ENCODE data around the gene AFAP1.

The AFAP1 gene

DNA sequence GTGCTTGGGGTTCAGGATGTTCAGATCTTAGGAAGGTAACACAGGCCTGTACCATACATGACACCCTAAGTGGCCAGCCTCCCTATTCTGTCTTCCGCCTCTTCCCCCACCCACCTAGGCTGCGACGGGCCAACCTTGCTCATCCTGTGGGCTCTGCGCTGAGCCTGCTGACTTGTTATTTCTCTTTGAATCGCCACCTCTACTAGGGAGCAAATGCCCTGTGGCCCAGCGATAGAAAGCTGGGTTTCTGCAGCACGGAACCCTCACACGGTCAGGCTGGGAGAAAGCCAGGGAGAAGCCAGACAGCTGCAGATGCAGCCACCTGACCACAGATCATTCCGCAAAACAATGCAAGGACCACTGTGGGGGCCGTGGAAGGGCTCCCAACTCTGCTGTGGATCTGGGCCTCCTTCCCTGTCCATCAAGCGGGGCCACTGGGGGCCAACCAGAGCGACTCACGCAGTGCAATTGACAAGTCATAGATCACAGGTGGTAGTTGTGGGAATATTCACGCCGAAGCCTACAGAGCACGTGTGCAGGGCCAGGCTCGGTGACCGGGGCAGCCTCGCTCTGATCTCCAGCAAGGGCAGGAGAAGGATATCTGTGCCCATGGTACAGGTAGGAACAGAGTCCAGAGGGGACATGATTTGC lies 227.5 kb downstream of the AFAP1 start:
- no peaks in the 10 kb centered on the region for H3K27me3 ChIP-seq (ENCODE audit: insufficient read depth, low read length, poor library complexity, severe bottlenecking)
- H2AFZ ChIP-seq (ENCODE audit: low read length) = no peak overlapping the region
- no peak overlapping the region for H3K4me2 ChIP-seq (ENCODE audit: low read depth, low read length, poor library complexity, severe bottlenecking)
- H3K79me2 ChIP-seq (ENCODE audit: insufficient read depth, low read length) = no peaks in the 10 kb centered on the region
- H3K9ac ChIP-seq (ENCODE audit: low read depth, low read length, poor library complexity, severe bottlenecking) = no peak overlapping the region
- no peaks in the 10 kb centered on the region for H4K20me1 ChIP-seq (ENCODE audit: insufficient read depth, low read length, poor library complexity, severe bottlenecking)
- H3K4me3 ChIP-seq (ENCODE audit: low read length, poor library complexity, severe bottlenecking) = no peak overlapping the region
- peaks cover 6% of the 10 kb centered on the region; the same call in 1 of the 2 replicates for H3K9me3 ChIP-seq (ENCODE audit: insufficient read depth, low read depth, low read length)
- TF ChIP-seq EZH2phosphoT487 (IDR thresholded peaks at IDR 0.05; ENCODE audit: borderline replicate concordance) = no peak
- TF ChIP-seq, protein P1, sequence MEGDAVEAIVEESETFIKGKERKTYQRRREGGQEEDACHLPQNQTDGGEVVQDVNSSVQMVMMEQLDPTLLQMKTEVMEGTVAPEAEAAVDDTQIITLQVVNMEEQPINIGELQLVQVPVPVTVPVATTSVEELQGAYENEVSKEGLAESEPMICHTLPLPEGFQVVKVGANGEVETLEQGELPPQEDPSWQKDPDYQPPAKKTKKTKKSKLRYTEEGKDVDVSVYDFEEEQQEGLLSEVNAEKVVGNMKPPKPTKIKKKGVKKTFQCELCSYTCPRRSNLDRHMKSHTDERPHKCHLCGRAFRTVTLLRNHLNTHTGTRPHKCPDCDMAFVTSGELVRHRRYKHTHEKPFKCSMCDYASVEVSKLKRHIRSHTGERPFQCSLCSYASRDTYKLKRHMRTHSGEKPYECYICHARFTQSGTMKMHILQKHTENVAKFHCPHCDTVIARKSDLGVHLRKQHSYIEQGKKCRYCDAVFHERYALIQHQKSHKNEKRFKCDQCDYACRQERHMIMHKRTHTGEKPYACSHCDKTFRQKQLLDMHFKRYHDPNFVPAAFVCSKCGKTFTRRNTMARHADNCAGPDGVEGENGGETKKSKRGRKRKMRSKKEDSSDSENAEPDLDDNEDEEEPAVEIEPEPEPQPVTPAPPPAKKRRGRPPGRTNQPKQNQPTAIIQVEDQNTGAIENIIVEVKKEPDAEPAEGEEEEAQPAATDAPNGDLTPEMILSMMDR (conservative IDR thresholded peaks at IDR 0.05; ENCODE audit: low read length) = no peak
- no peaks in the 10 kb centered on the region for H3K9me2 ChIP-seq (replicated peaks; ENCODE audit: low read depth, low read length)
- no peaks in the 10 kb centered on the region for H3K4me1 ChIP-seq (ENCODE audit: insufficient read depth, low read length, poor library complexity, severe bottlenecking)
- H3F3A ChIP-seq (ENCODE audit: low read depth) = no peaks in the 10 kb centered on the region
- H3K36me3 ChIP-seq (ENCODE audit: insufficient read depth, low read length) = no peaks in the 10 kb centered on the region

DNA sequence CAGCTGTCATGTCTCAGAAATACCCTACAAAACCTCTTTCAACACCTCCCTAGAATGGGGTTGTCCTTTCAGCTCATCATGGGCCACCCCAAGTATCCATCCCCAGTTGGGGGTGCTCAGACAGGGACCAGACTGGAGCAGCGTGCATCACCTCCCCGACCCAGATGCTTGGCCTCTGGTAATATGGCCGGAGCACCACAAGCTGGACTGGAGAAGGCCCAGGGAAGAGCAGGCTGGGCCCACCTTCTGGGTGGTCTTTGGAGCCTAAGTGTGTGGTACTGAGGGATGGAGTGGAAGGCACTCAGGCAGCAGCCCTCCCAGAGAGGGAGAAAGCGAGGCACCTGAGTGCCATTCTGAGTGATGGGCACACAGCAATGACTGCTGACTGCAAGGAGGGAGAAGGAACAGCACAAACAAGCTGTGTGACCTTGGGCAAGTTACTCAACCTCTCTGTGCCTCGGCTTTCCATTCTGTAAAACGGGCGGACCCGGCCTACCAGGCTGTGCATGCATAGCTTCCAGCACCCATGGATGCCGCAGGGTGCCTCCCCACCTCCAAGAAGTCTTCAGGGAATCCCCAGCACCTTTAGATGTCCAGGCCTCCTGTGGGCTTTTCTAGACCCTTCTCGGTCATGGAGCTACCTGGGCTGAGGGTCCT lies 228.2 kb downstream of the AFAP1 start:
- no peaks in the 10 kb centered on the region for H3K27me3 ChIP-seq (ENCODE audit: insufficient read depth, low read length, poor library complexity, severe bottlenecking)
- no peak overlapping the region for H2AFZ ChIP-seq (ENCODE audit: low read length)
- no peaks in the 10 kb centered on the region for H3K9me2 ChIP-seq (replicated peaks; ENCODE audit: low read depth, low read length)
- no peaks in the 10 kb centered on the region for H3K36me3 ChIP-seq (ENCODE audit: insufficient read depth, low read length)
- H3F3A ChIP-seq (ENCODE audit: low read depth) = no peaks in the 10 kb centered on the region
- H3K9me3 ChIP-seq (ENCODE audit: insufficient read depth, low read depth, low read length) = peaks cover 6% of the 10 kb centered on the region; the same call in 1 of the 2 replicates
- H3K79me2 ChIP-seq (ENCODE audit: insufficient read depth, low read length) = no peaks in the 10 kb centered on the region
- H3K9ac ChIP-seq (ENCODE audit: low read depth, low read length, poor library complexity, severe bottlenecking) = no peak overlapping the region
- H3K4me3 ChIP-seq (ENCODE audit: low read length, poor library complexity, severe bottlenecking) = no peak overlapping the region
- H3K4me1 ChIP-seq (ENCODE audit: insufficient read depth, low read length, poor library complexity, severe bottlenecking) = no peaks in the 10 kb centered on the region
- TF ChIP-seq EZH2phosphoT487 (IDR thresholded peaks at IDR 0.05; ENCODE audit: borderline replicate concordance) = no peak
- TF ChIP-seq, protein P1 (conservative IDR thresholded peaks at IDR 0.05; ENCODE audit: low read length) = no peak
- H3K4me2 ChIP-seq (ENCODE audit: low read depth, low read length, poor library complexity, severe bottlenecking) = no peak overlapping the region
- no peaks in the 10 kb centered on the region for H4K20me1 ChIP-seq (ENCODE audit: insufficient read depth, low read length, poor library complexity, severe bottlenecking)

DNA sequence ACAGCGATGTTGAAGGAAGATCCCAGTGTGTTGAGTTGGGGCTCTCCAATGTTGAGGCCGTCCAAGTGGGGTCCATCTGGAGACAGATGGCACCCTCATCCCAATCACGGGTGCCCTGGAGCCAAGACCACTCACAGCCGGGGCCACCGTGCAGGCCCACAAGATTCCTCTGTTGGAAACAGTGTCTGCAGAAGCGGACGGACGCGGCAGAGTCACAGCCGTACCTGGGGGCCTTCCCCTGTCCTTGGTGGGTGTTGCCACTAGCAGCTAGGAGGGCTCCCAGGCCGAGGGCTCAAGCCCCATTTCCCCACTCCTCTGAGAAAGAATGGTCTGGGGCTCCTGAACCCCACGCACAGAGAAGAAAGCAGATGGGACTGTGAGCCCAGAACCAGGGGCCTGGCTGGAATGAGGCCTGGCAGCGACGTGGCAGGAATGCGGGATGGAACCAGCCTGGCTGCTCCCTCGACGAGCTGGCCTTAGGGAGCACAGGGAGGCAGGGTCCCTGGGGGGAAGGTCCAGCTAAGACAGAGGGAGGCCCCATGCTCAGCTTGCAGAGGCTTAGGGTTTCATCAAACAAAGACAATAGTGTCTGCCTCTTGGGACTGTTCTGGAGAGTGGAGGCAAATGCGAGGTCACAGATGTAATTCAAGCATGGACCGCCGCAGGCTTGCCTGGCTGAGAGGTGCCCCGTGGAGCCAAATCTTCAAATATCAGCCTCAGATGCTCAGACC lies 228.9 kb downstream of the AFAP1 start:
- no peaks in the 10 kb centered on the region for H3K9me2 ChIP-seq (replicated peaks; ENCODE audit: low read depth, low read length)
- H3K27me3 ChIP-seq (ENCODE audit: insufficient read depth, low read length, poor library complexity, severe bottlenecking) = no peaks in the 10 kb centered on the region
- peaks cover 6% of the 10 kb centered on the region; the same call in 1 of the 2 replicates for H3K9me3 ChIP-seq (ENCODE audit: insufficient read depth, low read depth, low read length)
- no peaks in the 10 kb centered on the region for H3K79me2 ChIP-seq (ENCODE audit: insufficient read depth, low read length)
- H3K4me1 ChIP-seq (ENCODE audit: insufficient read depth, low read length, poor library complexity, severe bottlenecking) = no peaks in the 10 kb centered on the region
- no peak overlapping the region for H3K9ac ChIP-seq (ENCODE audit: low read depth, low read length, poor library complexity, severe bottlenecking)
- no peak overlapping the region for H2AFZ ChIP-seq (ENCODE audit: low read length)
- H3K4me3 ChIP-seq (ENCODE audit: low read length, poor library complexity, severe bottlenecking) = no peak overlapping the region
- no peaks in the 10 kb centered on the region for H3F3A ChIP-seq (ENCODE audit: low read depth)
- H4K20me1 ChIP-seq (ENCODE audit: insufficient read depth, low read length, poor library complexity, severe bottlenecking) = no peaks in the 10 kb centered on the region
- no peak for TF ChIP-seq EZH2phosphoT487 (IDR thresholded peaks at IDR 0.05; ENCODE audit: borderline replicate concordance)
- TF ChIP-seq, protein P1 (conservative IDR thresholded peaks at IDR 0.05; ENCODE audit: low read length) = no peak
- H3K36me3 ChIP-seq (ENCODE audit: insufficient read depth, low read length) = no peaks in the 10 kb centered on the region
- H3K4me2 ChIP-seq (ENCODE audit: low read depth, low read length, poor library complexity, severe bottlenecking) = no peak overlapping the region

All from Loucy (cell line).